Left lobe of liver (tissue), 2 donors: ENCODE data around the gene TPST2. TPM values are rescaled to one million over a fixed set of nuclear protein-coding genes. Genes with fewer than 3 reads are reported as not detected.
A peak's percentile ranks its signal among the peaks of the same experiment; 100 is the strongest.

Experiments used
- ATAC-seq: fragments of 200-7000 bp; cut with Tn5 transposase; one replicate; pipeline ENCODE4 v1.9.1; 2020; ENCODE audit warnings: mild to moderate bottlenecking, moderate library complexity
- DNase-seq: peaks from one replicate; pipeline ENCODE4 v3.0.0-alpha.2; 2020; ENCODE audit warnings: low spot score
- total RNA-seq: library from RNA; stranded (reverse); gene quantifications from one replicate; pipeline ENCODE4 v1.2.1, GENCODE V29; 2021
- donor health status: DM: no; HTN: no; CAD: no; lungs with moderate emphysema.
- donor health status: DM: no; HTN: yes; CAD: no.

The TPST2 gene
- total RNA-seq, 1 donor from 2014 or later: 71.9 TPM

- ATAC-seq (no peak), DNase-seq (no peak)
Measured at GRCh38 chr22:26612652-26613051, 22.7 kb upstream of the TPST2 start.

GRCh38 chr22:26610996-26611395 lies 21.1 kb upstream of the TPST2 start:
- ATAC-seq (no peak), DNase-seq (no peak)

- DNase-seq: no peak
- ATAC-seq: no peak
Measured at GRCh38 chr22:26610072-26610958, 20.4 kb upstream of the TPST2 start.

- ATAC-seq (no peak), DNase-seq (no peak)
Measured at GRCh38 chr22:26609287-26609686, 19.4 kb upstream of the TPST2 start.

GRCh38 chr22:26608129-26608528 lies 18.2 kb upstream of the TPST2 start:
- ATAC-seq (no peak), DNase-seq (no peak)

DNA sequence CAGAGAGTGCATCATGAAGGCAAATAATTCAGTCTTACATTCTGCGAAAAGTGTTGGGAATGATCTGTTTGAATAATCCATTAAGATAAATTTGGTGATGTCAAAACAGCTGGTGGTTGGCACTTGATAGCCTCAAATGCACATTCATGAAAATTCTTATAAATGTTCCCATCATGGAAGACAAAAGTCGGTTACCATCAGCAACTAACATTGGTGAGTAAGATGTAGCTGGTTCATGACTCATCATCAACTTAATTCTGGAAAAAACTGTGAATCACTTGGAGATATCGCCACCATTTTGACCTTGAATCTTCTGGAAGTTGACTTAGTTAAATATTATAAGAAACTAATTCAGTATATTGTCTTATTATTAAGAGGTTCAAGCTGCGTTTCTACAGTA lies 16.7 kb upstream of the TPST2 start:
- ATAC-seq: no peak
- DNase-seq: no peak

- DNase-seq (no peak), ATAC-seq (no peak)
Measured at GRCh38 chr22:26604368-26604767, 14.4 kb upstream of the TPST2 start.

DNA sequence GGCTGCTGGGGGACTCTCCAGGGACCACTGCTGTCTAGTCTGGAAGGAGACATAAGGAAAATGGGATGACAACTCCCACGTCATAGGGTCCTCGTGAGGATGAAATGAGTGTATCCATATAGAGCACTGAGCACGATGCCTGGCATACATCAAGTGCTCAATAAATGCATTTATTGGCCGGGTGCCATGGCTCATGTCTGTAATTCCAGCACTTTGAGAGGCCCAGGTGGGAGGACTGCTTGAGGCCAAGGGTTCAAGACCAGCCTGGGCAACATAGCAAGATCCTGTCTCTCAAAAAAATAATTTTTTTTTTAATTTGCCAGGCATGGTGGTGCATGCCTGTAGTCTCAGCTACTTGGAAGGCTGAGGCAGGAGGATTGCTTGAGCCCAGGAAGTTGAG lies 12.2 kb upstream of the TPST2 start:
- ATAC-seq (no peak), DNase-seq (no peak)

DNA sequence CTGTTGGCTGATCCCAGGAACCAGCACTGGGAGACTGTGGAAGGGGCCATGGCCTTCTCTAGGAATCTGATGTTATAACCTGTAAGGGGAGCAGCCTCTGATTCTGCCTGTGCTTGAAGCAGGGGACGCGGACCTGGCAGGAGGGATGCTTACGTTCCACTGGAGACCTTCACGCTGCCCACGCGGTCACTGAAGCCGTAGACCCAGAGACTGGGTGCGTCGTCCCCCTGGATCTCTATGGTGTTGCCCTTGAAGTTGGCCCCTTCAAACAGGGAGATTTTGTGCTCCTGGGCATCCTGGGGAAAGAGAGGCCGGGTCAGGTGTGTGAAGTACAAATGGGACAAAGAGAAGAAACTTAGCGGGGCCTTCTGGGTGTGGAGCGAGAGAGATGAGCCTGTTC lies 11.8 kb upstream of the TPST2 start:
- no peak for DNase-seq
- no peak for ATAC-seq

DNA sequence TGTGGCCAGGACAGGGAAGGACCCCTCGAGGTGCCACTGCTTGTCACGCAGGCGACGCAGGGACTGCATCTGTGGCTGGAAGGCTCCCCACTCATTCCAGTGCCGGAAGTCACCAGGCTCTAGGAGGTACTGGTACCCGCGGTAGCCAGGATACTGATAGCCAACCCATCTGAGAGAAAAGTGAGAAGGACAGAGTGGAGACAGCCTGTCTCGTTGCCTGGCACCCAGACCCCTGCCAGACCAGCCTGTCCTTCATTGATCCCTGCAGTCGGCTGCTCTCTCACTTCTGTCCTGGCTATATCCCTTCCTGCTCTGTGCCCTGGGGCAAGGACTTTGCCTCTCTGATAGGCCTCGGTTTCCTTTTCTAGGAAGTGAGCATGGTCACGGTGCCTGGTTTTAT lies 9.6 kb upstream of the TPST2 start:
- DNase-seq (no peak), ATAC-seq (no peak)

DNA sequence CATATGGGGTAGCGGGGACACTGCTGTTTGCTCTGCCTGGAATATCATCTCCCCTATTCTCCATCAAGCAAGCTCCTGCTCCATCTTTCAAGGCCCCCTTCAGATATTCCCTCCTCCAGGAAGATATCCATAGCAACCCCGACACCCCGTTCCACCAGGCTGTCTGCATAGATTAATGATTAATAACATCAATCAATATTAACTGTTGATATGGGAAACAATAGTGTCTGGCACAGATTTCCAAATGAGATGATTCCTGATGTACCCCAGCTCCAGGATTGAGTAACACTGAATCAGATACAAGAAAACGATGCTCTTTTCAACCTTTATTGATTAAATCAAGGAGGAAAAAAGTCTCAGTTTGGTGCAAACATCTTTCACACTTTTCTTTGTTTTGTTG lies 7.5 kb upstream of the TPST2 start:
- peak; percentile 31 for ATAC-seq
- no peak for DNase-seq

- ATAC-seq: no peak
- no peak for DNase-seq
Measured at GRCh38 chr22:26597026-26597425, 7.1 kb upstream of the TPST2 start.

- ATAC-seq (no peak), DNase-seq (no peak)
Measured at GRCh38 chr22:26593763-26594162, 3.8 kb upstream of the TPST2 start.

DNA sequence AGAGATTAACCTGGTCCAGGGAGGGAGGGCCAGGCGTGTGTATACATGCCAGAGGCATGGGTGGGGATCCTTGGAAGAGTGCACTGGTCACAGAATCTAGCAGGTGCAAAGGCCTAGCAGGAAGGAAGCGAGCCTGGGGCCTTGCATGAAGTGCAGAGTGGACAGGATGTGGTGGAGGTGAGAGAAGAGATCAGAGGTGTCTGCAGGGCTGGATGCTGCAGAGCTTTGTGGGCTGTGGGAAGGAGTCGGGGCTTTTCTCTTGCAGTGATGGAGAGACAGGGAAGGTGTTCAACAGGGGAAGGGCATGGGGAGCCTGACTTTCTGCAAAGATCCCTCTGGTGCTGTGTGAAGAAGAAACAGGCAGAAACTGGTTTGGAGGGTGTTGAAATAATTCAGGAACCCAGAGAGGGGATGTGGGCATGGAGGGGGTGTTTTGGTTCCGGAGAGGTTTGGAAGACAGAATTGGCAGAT lies 2.5 kb upstream of the TPST2 start:
- ATAC-seq (no peak), DNase-seq (no peak)

GRCh38 chr22:26589367-26589844 lies 526 bp downstream of the TPST2 start:
- ATAC-seq (peak; percentile 77), DNase-seq (peak; percentile 88)

DNA sequence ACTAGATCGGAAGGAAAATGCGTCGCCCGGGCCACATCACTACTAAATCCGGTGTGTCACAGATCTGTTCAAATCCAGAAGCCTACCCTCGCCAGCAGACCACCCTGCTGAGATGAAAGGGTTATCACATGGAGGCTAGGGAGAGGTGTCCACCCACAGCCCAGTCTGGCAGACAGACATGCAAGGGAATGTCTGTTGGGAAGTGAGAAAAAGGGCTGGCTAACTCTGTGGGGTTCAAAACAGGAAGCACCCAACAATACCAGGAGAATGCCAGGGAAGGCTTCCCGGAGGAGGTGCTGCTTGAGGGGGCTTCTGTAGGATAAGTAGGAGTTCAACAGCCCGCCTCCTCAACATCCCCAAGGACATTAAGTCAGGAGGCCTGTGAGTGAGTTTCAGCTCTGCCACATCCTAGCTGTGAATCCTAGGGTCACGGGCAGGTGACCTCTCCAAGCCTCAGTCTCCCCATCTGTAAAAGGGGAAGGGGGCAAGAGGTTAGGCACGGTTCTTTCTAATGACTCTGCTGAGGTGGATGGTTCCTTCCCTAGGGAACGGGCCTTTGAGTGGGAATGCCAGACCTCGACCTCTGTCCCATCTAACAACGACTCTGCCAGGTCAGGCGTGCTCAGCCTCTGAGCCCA lies 1.1 kb downstream of the TPST2 start:
- DNase-seq (no peak), ATAC-seq (no peak)

DNA sequence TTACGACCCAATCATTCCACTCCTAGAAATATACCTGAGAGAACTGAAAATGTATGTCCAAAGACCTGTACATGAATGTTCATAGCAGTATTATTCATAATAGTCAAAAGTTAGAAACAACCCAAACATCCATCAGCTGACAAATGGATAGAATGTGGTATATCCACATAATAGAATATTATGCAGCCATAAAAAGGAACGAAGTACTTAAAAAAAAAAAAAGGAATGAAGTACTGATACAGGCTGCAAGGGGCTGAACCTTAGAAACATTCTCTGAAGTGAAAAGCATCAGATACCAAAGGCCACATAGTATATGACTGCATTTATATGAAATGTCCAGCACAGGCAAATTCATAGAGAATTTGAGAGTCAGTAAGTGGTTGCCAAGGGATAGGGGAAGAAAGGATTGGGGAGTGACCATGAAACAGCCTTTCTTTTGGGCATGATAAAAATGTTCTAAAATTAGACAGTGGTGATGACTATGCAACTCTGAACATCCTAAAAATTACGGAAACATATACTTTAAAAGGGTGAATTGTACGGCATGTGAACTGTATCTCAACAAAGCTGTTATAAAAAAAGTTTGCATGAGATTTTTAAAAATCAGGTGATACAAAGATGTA lies 1.8 kb downstream of the TPST2 start:
- DNase-seq (no peak), ATAC-seq (no peak)

- DNase-seq (no peak), ATAC-seq (no peak)
Measured at GRCh38 chr22:26586556-26587325, 3.2 kb downstream of the TPST2 start.

DNA sequence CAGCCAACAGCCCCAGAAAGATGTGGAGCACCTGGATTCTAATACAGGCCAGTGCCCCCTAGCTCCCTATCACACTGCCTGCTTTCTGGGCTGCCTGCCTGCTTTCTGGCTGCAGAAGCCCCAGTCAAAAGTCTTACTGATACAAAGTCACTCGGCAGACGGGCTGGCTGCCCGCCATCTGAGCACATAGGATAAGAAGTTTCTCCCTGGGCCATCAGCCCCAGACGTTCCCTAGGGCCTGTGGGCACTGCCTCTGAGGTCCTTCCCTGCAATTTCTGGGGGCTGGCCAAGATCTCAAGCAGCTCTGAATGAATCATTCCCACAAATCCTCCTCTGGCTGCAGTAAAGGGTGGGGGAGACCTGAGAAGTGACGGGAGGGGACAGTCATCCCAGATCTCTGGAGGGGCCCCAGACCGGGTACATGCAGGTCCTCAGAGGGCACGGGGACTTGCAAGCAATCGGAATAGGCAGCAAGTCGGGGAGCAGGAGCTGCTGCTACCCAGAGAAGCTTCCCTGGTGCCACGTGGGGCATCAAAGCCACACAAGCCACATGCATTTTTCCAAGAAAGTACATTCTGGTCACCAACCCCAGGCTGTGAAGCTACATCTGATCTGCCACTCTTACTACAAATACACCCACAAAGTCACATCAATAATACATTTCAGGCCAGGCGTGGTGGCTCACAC lies 4.7 kb downstream of the TPST2 start:
- peak; percentile 83 for DNase-seq

DNA sequence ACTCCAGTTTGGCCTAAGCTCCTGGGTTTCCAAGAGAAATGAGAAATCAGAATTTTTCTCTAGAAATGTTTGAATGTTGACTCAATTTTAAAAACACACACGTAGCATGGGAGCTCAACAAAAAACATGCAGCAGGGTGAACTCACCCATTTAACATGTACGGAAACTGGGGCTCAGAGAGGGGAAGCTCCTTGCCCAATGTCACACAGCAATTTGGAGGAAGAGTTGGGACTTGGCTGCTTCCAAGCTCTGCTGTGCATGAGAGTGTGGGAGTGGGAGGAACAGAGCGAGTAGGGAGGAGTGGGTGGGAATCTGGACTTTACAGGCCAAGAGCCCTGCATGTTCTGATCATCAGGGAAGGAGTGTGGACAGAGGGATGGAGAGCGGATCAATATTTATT lies 5.9 kb downstream of the TPST2 start:
- DNase-seq (no peak), ATAC-seq (no peak)

More for the DNA sequence above, 4.7 kb downstream of the TPST2 start:
- peak; percentile 43 for ATAC-seq
